22Rv1 (cell line): ENCODE results near the gene SND1.

Experiments used
- CTCF ChIP-seq: fragments of 450-650 bp; IDR thresholded peaks from 2 replicates; pipeline ENCODE4 v1.5.1; 2017; ENCODE audit warnings: mild to moderate bottlenecking
- ZFX ChIP-seq: fragments of 450-650 bp; IDR thresholded peaks from 2 replicates; pipeline ENCODE4 v1.6.1; 2017; ENCODE audit warnings: antibody characterized with exemption, borderline replicate concordance

- no peak for TF ChIP-seq CTCF
- TF ChIP-seq ZFX: no peak
These were observed 382.8 kb downstream of the SND1 start for GRCh38 chr7:128034825-128035224.
